Activated T-helper 9 cell treated with anti-CD3 and anti-CD28 coated beads, Interleukin-2, amount 50 U/mL, for 16 hours (primary cell): ENCODE measurements around the gene TENT4A.

Experiments used
- DNase-seq: peaks from one replicate; pipeline ENCODE4 v3.0.0-alpha.2; 2020; ENCODE audit warnings: low read depth

Gene TENT4A

DNA sequence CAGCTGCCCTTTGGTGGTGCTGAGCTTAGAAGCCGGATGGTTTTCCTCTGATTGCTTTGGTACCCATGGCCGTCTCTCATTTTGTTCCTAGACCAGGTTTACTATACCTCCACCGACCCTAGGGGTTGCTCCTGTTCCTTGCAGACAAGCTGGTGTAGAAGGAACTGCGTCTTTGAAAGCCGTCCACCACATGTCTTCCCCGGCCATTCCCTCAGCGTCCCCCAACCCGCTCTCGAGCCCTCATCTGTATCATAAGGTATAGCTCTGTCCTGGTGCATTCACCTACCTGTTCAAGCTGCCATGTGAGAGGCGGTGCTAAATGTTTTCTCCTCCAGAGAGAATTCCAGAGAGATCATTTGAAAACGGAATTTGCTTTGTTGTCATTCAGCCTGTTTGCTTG is 39.5 kb downstream of the TENT4A start:
- DNase-seq: no peak

DNA sequence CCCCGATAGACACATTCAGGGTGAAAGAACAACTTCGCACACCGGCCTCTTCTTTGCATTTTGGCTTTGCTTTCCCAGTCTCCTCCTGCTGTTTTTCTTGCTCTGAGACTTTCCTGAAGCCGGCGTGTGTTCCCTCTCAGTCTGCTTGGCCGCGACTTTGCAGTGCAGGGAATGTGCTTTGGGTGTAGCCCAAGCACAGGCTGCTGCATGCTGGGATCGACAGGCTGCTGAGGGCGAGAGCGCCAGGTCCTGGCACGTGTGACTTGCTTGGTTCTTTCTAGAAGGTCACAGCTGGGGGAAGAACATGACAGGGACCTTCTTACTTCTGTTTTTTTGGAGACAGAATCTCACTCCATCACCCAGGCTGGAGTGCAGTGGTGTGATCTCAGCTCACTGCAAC is 40.6 kb downstream of the TENT4A start:
- DNase-seq: no peak

GRCh38 chr5:6754766-6755165 is 41.5 kb downstream of the TENT4A start:
- no peak for DNase-seq

GRCh38 chr5:6755519-6755918 is 42.3 kb downstream of the TENT4A start:
- no peak for DNase-seq

GRCh38 chr5:6755941-6756340 is 42.7 kb downstream of the TENT4A start:
- DNase-seq: no peak

GRCh38 chr5:6757414-6757969 is 44.3 kb downstream of the TENT4A start:
- no peak for DNase-seq

GRCh38 chr5:6758236-6758635 is 45.0 kb downstream of the TENT4A start:
- DNase-seq: no peak

DNA sequence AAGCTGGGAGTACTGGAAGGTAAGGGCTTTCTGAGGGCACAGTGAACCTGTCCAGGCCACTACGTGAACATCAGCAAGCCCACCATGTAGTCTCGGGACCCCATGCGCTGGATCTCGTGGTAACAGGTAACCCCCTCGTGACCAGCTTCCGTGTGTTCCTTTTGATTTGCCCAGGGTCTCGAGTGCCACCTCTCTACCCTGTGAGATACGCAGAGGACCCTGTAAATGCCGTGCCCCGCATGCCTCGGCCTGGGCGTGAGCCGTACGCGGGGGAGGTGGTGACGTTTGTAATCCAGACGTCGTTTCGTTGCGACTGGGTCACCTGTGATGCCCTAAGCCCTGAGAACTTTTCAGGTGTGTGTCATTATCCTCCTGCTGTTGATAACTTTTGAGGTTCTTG is 45.5 kb downstream of the TENT4A start:
- DNase-seq: no peak

- no peak for DNase-seq
Observed at GRCh38 chr5:6759401-6759800, 46.2 kb downstream of the TENT4A start.

DNA sequence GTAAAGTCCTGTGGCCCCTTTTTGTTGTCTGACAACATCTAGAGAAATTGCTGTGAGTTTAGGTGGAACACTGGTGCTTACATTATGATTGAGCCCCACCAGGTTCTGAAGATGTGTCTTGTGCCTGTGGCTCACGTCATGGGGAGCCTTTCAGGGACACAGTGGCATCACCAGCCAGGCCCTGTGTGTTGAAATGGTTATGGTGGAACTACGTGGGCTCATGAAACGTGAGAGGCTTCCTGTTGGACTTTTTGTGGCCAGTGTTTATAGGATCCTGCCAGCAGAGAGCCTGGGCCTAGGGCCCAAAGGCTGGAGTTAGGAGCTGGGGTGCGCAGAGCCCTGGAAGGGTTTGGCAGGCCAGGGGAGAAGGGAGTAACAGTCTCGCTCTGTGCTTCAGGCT is 46.8 kb downstream of the TENT4A start:
- DNase-seq: no peak

- DNase-seq: no peak
Observed at GRCh38 chr5:6760686-6761085, 47.5 kb downstream of the TENT4A start.

GRCh38 chr5:6761333-6761732 is 48.1 kb downstream of the TENT4A start:
- DNase-seq: no peak

GRCh38 chr5:6762116-6762515 is 48.9 kb downstream of the TENT4A start:
- no peak for DNase-seq

- no peak for DNase-seq
Observed at GRCh38 chr5:6762697-6763096, 49.5 kb downstream of the TENT4A start.

GRCh38 chr5:6763191-6763590 is 50.0 kb downstream of the TENT4A start:
- no peak for DNase-seq

- peak; percentile 26 for DNase-seq
Observed at GRCh38 chr5:6765612-6766525, 52.6 kb downstream of the TENT4A start.

- DNase-seq: peak; percentile 8
Observed at GRCh38 chr5:6766604-6767093, 53.4 kb downstream of the TENT4A start.

DNA sequence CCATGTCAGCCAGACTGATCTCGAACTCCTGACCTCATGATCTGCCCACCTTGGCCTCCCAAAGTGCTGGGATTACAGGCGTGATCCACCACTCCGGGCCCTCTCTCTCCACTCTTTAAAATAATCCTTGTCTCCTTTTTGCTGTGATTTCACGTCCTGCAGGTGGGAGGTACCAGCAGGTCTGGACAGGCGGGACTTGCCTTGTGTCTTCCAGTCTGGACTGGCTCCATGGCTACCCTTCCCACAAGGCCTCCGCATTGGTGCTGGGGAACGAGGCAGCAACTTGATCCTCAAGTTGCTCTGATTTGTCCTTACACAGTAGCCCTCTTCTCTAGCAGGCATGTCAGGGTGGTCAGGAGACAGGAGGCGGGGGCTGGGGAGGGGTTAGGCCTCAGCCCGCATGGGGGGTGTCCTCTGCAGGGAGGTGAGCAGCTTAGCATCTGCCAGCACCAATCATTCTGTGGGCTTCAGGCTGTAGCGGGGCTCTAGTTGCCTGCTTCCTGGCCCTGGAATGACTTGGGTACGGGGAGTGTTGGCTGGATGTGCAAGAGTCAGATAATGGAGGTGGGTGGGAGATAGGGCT is 54.3 kb downstream of the TENT4A start:
- no peak for DNase-seq

DNA sequence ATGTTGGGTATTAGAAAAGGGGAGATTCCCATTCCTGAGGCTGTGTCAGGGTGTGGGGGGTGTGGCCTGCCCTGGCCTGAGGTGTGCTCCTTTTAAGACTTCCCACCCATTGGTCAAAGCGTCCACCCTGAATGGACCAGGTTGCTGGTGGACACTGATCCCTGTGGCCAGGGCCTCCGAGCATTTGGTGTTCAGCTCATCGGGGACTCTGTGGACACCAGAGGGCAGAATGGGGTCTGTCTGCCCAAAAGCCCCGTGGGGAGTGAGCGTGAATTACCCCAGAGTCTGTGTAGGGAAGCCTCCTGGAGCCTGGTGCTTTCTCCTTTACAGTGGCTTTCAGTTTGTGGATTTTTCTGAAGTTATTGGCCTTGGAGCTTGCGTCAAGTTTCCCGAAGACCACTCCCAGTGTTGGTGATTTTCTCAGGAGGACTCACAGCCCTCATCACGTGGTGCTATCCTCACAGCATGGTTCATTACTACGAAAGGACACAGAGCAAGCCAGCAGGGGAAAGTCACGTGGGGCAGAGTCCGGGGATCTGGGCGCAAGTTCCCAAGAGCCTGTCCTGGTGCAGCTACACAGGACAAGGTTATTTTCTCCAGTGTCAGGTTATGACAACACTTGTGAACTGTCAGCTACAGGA is 55.5 kb downstream of the TENT4A start:
- no peak for DNase-seq

DNA sequence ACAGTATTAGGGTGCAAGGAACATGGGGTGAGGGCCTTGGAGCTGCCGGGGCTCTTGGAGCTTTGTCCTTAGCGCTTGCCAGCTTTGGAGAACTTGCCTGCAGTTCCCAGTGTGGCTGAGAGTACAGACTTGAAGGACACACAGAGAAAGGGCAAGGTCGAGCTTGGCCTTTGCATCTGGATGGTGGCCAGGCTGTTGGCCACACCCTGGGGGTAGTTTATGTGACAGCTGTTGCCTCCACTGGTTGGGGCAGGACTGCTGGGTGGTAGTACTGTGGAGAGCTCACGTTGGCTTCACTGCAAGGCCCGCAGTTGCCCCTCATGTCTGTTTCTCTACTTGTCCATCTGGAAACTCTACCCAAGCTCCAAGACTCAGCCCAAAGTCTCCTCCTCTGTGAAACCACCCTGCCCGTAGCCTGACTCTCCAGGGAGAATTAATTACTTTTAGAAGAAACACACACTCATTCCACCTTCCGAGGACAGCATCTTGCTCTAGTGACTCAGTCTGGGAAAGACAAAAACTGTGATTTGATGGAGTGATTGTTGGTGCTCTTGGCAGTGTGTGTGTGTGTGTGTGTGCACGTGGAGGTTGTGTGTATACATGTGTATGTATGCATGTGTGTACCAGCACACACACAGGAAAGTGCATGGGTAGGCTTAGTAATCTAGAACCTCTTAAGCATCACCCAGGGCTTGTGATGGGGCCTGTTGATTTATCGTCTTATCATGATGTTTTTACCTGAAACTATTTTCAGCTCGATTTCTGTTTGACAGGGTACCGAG is 57.8 kb downstream of the TENT4A start:
- DNase-seq: no peak

GRCh38 chr5:6772886-6773285 is 59.7 kb downstream of the TENT4A start:
- no peak for DNase-seq
